GM18868 (cell line): ENCODE data around the gene SOX18.
"Not testable (repeated sequence)": the region's sequence is repeated elsewhere in the genome, so short reads cannot be mapped to it uniquely, and the experiment has no call there.

Source experiments
- ATAC-seq: cut with Tn5 transposase; IDR thresholded peaks from one replicate; pipeline ENCODE4 v1.9.1; 2021; ENCODE audit warnings: mild to moderate bottlenecking, moderate library complexity; ENCODE audit not compliant: unreplicated experiment

The SOX18 gene

DNA sequence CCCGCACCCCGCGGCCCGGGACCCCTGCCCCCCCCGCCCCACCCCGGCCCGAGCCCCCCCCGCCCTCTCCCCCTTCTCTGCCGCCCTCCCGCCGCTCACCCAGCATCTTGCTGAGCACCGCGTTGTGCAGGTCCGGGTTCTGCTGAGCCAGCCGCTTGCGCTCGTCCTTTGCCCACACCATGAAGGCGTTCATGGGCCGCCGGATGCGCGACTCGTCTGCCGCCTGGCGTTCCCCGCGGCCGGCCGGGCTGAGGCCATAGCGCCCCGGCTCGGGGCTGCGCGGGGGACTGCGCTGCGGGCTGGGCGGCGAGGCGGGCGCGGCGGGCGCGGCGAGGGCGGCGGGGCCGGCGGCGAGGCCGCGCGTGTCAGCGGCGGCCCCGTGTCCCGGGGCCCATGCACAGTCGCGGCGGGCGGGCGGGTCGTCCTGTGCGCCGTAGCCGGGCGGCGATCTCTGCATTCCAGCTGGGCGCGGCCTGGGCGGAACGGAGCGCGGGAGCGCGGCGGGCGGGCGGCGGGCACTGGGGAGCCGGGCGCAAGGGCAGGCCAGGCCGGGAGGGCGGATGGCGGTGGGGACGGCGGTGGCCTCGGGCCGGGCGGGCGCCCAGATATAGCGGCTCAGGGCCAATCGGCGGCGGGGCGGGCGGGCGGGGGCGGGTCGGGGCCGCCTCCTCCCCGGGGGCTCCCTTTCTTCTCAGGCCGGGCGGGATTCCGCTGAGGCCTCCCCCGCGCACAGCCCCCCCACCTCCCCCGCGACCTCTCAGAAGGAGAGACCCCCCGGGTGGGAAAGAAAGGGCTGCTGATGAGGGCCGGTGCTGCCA is at the start of gene SOX18:
Gene SOX18 (minus strand): TSS at position 580 of the 818 bp plus-strand sequence. CDS start 123 bp downstream, at position 457.
- ATAC-seq, result no peak

- ATAC-seq, result no peak
Observed at GRCh38 chr20:64098471-64099013, 49.1 kb upstream of the SOX18 start.

DNA sequence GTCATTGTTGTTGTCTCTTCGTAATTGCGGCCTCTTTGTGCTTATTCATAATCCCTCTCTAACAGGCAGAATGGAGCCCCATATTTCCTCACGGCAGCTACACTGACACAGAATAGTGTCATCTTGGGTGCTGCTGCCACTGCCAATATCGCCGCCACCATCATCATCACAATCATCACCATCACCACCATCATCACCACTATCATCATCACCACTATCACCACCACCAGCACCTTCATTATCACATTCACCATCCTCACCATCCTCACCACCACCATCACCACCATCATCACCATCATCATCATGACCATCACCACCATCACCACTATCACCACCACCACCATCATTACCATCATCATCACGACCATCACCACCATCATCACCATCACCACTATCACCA is 47.1 kb upstream of the SOX18 start:
- ATAC-seq, result no peak

DNA sequence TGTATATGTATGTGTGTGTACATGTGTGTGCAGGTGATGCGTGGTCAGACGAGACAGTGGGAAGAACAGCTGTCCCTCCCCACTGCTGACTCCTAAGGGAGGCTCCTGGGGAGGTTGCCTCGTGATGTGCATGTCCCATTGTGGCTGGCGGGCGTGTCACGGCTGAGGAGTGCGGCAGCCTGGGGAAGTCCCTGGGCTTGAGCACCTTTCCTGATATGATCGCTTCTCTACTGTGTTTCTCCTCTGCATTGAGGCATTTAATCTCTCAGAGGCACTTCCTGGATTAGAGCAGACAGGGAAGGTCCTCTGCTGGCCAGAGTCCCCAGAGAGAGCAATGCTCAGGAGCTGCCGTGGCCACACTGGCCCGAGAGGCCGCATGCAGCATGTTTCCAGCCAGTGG is 46.5 kb upstream of the SOX18 start:
- ATAC-seq, result no peak

GRCh38 chr20:64095455-64095854 is 46.0 kb upstream of the SOX18 start:
- ATAC-seq, result no peak

GRCh38 chr20:64093013-64093503 is 43.6 kb upstream of the SOX18 start:
- no peak for ATAC-seq

- ATAC-seq, result no peak
Observed at GRCh38 chr20:64092258-64093012, 43.0 kb upstream of the SOX18 start.

GRCh38 chr20:64091770-64092169 is 42.3 kb upstream of the SOX18 start:
- ATAC-seq, result no peak

GRCh38 chr20:64091340-64091739 is 41.9 kb upstream of the SOX18 start:
- no peak for ATAC-seq

DNA sequence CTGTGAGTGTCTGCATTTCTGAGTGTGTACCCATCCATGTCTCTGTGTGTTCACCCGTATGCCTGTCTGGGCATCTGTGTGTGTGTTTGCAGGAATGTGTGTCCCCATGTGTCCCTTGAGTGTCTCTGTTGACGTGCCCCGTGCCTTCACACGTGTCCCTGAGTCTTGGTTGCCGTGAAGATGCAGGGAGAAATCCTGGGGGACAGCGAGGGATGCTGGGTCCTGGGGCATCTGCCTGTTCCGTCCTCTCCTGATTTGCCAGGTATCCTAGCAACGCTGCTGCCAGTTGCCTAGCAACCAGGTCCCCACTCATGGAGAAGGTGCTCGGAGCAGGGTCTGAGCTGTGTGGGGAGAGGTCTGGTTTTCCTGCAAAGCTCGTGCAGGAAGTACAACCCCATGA is 40.7 kb upstream of the SOX18 start:
- ATAC-seq, result no peak

DNA sequence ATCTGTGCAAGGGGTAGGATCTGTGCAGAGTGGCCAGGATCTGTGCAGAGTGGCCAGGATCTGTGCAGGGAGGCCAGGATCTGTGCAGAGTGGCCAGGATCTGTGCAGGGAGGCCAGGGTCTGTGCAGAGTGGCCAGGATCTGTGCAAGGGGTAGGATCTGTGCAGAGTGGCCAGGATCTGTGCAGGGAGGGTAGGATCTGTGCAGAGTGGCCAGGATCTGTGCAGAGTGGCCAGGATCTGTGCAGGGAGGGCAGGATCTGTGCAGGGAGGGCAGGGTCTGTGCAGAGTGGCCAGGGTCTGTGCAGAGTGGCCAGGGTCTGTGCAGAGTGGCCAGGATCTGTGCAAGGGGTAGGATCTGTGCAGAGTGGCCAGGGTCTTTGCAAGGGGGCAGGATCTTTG is 39.1 kb upstream of the SOX18 start:
- ATAC-seq, result not testable (repeated sequence)

DNA sequence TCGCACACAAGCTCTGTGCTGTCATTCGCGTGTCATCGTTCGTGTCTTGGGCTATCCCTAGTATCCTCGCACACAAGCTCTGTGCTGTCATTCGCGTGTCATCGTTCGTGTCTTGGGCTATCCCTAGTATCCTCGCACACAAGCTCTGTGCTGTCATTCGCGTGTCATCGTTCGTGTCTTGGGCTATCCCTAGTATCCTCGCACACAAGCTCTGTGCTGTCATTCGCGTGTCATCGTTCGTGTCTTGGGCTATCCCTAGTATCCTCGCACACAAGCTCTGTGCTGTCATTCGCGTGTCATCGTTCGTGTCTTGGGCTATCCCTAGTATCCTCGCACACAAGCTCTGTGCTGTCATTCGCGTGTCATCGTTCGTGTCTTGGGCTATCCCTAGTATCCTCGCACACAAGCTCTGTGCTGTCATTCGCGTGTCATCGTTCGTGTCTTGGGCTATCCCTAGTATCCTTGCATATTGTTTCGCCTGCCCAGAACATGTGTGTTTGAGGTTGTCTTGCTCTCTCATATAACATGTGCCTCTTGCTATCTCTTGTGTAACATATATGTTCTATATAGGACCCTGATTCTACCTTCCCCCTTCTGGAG is 37.9 kb upstream of the SOX18 start:
- not testable (repeated sequence) for ATAC-seq

GRCh38 chr20:64086801-64087200 is 37.4 kb upstream of the SOX18 start:
- ATAC-seq, result no peak

- no peak for ATAC-seq
Observed at GRCh38 chr20:64084685-64085152, 35.3 kb upstream of the SOX18 start.

- no peak for ATAC-seq
Observed at GRCh38 chr20:64083804-64084684, 34.6 kb upstream of the SOX18 start, which contains the start of gene LKAAEAR1. TSS of gene LKAAEAR1 (minus strand) at chr20:64084398. CDS start at chr20:64084219, 179 bp downstream.

DNA sequence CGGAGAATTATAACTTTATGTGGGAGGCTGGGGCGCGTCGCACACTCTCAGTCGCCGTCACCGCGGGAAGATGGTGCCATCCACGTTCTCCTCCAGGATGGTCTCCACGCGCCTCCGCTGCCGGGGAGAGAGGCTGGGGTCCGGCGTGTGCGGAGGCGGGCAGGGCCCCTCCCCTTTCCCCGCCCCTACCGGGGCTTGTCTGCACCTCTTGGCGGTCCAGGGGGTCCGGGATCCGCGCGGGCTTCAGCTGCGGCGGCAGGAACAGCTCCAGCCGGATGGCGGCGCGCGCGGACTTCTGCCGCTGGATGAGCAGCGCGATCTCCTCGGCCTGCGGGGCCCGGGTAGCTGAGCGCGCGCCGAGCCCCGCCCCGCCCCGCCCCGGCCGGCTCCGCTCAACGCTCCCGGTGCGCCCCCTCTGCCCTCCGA is 34.0 kb upstream of the SOX18 start:
- no peak for ATAC-seq

- ATAC-seq, result no peak
Observed at GRCh38 chr20:64082820-64083377, 33.5 kb upstream of the SOX18 start.

DNA sequence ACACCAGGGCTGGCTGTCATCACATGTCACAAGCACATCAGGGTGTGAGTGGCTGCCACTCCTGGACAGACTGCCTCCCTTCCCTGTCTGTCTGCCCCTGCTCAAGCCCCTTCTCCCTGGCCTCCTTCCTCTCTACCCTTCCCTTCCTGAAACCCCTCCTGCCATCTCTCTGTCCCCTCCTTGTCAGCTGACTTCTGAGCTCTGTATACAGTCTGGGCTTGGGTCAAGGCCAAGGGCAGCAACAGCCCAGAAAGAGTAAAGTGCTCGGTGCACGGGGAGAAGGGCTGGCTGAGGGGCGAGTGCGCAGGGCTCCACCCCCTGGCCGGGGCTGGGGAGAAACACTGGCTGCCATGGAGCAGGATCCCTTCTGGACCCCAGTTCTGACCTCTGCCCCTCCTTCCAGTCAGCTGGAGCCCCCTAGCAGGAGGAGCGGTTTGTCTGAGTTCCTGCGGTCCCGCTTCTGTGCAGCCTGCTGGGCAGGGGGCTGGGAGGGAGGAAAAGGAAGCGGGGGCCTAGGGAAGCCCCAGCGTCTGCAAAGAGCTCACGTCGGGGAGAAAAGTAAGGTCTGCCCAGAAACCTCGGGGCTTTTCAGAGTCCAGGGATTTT is 32.8 kb upstream of the SOX18 start:
- ATAC-seq, result no peak

GRCh38 chr20:64081624-64081964 is 32.2 kb upstream of the SOX18 start:
- ATAC-seq, result no peak
